NCI-H345 (cell line): Measurements from ENCODE around the gene HOXA5.

Experiments used
- DNase-seq: peaks from one replicate; lab custom pipeline; 2025; lab: John Stamatoyannopoulos, UW

HOXA5 gene

DNA sequence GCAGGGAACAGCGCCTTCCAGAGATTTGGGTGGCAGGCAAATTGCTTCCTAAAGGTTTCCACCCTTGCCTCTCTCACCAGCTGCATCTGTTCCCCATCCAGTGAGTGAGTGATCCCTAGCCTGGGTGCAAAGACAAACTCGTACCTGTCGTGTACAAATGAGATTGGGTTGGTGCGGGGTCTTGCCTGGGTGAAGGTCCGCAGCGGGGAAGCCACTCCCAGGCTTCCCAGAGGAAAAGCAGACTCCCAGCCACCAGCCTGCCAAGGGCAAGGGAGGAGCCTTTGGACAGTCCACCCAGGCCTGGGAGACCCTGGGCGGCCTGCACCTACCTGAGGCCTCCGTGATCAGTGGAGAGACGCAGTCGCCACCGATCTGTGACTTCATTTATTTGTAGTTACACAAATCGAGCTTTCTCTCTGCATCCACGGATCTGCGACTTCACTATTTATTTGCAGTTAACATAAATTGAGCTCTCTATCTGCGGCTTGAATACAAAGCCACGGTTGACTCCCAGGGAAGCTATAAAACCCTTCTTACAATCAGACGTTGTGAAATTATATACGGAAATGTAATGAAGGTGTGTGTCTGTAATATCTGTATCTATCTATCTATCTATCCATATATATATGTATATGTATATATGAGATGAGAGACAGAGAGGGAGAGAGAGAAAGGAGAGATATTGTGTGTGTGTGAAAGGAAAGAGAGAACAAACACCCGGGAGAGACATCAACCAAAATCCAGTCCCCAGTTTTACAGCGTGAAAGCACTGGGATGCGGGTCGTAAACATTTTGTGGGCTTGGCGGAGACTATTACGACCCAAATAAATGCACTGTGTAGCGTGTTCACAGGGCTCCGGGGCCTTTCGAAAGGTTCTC is 16.0 kb upstream of the HOXA5 start:
- DNase-seq: no peak

DNA sequence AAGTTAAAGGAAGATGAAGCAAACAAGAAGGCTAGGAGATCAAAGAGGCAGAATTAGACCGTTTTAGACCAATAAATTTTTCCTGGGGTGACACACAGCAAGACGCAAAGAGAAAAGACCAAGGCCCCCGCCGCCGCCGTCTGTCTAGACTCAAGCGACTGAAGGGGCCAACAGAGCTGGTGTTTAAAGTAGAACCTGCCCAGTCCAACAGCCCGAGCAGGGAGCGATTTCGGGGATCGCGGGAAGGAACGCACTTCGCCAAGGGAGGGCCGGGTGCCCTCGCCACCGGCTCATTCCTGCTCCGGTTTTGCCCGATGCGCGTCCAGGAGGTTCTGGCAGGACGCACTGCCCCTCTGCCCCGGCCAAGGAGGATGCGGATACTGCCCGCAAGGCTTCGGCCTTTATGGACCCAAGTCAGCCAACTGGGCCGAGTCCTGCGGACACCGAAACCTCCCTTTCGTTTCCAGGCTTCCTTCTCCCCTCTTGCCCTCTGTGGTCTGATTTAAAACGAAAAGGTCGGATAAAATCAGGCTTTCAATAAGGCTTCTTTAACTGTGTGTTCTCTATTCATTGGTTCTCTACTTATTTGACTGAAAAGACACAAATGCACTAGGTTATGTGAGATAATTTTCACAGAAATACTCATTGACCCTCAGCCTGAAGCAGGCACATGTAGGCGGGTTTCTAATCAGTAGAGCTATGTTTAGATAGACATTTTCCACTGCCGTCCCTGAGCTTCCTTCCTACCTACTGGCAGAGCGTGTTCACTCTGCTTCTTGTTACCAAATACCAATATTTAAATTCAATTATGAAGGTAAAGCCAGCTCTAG is 15.2 kb upstream of the HOXA5 start:
- no peak for DNase-seq

DNA sequence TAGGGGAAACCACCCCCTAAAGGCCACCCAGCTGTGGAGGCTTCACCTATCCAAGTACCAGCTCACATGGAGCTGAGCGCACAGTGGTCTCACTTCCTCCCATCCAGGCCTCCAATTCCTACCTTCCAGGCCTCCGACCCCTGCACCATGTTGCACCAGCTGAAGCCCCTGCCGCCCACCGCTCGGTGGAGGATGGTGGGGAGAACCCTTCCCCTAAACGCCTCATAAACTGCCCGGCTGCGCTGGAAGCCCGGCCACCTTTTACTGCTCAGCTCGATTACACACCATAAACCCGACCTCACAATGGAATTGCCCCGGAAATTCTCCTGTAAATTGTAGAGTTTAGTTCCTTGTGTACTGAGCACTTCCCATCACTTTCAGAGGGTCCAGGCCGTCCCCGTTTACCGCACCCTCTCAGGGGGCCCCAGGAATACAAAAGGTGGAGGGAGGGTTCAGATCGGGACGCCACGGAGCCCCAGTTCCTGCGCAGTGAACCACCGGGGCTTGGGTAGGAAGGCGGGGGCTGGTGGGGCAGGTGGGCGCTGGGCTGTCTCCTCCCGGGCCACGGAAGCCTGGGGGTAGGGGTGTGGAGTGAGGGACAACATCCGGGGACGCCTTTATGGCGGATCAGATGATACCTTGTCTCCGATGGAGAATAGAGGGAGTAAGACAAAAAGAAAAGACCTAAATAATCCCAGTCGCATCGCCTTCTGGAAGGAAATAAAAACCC is 14.4 kb upstream of the HOXA5 start:
- DNase-seq: no peak

DNA sequence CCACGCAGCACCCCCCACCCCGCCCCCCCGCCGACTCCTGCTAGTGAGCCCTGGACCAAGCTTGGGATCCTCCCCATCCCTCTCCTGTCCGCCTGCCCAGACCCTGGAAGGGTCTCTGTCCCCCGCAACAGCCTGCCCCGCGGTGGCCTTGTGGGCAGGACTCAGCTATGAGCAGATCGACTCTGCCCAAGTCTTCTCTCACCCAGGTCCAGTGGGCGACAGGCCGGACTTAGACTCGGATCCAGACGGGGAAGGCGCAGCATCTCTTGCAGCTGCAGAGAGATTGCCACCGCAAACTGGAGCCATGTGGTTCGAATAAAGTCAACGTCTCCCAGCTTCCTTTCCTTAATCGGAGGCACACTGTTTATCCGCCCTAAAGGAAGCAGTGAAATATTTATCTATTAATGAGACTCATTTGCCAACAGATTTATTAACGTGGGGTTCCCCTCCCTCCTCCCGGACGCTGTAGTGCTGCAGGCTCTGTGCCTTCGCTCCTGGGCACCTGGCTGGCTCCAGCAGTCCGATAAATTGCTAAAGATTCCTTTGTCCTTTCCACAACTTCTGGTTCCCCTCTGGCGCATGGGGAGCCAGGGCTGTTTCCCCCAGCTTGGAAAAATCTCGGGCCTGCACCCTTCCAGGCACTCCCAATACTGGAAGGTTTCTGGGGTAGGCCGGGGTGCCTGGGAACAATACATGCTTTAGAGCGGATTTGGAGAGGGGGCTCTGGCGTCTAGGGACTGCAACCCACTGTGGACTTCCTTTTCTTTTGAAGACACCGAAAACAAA is 13.6 kb upstream of the HOXA5 start:
- no peak for DNase-seq

DNA sequence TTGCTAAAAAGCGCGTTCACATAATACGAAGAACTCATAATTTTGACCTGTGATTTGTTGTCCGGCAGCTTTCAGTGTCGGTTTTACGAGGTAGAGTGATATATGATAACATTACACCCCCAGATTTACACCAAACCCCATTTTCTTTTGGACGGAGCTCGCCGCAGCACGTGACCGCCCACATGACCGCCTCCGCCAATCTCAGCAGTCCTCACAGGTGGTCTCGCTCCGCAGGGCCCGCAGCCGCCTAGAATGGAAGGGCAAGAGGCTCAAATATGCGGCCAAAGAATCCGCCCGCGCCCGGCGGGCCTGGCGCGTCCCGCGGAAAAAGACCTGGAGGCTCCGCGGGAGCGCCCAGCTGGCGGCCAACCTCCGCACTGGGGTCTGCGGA is 13.0 kb upstream of the HOXA5 start, which contains the start of gene HOXA7:
HOXA7 (minus strand) TSS at position 168 of the 391 bp plus-strand sequence; CDS start at position 38, 130 bp downstream.
- DNase-seq: no peak

DNA sequence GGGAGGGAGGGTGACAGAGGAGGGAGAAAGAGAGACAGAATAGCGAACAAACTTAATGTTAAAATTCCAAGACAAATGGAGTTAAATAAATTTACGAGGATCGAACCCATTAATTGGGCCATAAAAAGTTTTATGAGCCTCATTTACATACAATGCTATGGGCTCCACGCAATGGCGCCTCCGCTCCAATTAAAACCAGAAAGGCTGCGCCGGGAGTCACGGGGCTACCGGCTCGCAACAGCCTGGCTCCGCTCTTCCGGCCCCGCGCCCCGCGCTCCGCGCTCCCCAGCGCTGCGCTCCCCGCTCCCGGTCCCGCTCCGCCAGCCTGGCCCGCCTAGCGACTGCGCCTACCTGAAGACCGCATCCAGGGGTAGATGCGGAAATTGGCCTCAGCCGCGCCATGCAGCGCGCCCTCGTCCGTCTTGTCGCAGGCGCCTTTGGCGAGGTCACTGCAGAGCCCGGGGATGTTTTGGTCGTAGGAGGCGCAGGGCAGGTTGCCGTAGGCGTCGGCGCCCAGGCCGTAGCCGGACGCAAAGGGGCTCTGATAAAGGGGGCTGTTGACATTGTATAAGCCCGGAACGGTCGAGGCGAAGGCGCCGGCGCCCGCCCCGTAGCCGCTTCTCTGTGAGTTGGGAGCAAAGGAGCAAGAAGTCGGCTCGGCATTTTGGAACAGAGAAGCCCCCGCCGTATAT is 12.5 kb upstream of the HOXA5 start:
- no peak for DNase-seq

DNA sequence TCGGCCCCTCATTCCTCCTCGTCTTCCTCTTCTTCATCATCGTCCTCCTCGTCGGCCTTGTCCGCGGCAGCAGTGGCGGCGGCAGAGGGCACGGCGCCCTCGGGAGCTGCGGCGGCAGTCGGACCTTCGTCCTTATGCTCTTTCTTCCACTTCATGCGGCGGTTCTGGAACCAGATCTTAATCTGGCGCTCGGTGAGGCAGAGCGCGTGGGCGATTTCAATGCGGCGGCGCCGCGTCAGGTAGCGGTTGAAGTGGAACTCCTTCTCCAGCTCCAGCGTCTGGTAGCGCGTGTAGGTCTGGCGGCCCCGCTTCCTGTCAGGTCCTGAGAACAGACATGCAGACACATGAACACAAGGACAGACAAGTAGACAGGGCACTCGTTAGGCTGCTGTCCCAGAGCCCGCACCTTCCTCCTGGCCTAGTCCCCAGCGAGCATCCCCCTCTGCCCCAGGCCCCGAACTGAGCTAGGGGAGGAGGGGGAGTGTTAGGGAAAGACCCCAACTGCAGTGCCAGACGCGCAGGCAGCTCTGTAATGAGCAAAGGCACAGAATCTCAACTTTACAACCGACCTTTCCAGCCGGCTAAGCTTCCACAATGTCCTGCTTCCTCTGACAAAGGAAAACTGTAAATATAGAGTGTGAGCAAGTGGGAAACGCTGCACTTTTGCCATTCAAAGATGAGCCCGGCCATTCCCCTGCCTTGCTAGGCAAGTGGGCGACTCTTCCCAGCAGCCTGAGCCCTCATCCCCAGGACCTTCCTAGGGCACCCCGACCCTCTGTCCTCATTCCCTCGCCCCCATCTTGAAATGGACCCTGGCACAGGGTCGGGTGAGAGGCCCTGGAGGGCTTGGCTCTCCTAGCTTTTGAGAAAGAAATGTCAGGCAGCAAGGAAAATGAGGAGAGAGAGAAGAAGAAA is 11.7 kb upstream of the HOXA5 start:
- DNase-seq: no peak

DNA sequence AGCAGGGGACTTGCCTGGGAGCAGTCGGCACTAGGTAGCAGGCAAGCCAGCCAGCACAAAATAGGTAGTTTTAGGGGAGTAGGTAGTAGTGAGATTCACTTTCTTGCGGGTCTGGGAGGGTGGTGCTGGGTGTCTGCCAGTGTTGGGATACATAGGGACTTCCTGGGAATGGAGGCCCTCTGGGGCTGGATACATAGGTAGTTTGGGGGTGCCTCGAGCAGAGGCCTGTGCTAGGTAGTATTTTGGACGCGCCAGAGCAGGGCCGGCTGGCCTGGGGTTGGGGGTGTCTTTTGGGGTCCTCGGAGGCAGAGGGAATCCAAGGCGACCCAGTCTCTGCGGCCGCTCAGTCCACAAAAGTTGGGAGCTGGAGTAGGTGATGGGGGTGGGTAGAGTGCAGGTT is 10.9 kb upstream of the HOXA5 start:
- no peak for DNase-seq

DNA sequence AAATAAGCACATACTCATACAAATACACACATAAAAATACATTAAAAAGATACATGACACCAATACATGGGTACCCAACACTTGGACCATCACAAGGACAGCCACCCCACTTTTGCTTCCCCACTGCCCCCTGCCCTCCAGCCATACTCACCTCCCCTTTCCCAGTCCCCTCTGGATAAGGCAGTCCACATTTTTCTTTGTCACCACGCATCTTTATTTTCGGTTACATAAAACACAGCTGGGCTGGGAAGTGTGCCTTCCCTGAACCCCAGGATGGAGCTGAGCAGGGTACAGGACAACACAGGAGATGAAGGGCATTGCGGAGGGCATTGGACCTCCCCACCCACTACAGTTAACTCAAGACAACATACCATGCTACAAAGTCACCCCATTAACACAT is 10.0 kb upstream of the HOXA5 start:
- no peak for DNase-seq

DNA sequence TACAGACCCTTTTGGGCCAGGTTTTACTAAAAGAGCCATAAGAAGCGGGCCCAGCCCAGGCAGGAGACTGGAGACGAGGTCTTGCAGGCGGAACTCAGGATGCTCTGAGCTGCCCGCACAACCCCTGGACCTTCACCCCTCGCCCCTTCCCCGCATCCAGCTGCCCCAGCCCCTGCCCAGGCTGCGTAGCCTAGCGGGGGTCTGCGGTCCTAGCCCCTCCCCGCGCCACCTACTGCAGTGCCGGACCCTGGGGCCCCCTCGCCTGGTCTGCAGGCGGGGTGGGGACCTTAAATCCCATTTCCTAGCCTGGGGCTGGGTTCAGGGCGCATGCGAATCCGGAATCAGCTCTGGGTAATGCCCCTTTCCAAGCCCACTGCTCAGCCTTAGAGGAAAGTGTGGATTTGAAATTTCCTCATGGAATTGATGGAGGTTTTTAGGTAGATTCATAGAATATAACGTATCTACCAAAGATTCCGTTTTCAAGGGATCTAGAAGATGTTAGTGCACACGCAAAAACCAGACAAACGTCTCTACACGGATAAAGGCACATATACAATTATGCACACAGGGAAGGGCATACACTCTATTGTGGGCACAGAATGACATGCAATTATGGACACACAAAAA is 9.4 kb upstream of the HOXA5 start:
- no peak for DNase-seq

DNA sequence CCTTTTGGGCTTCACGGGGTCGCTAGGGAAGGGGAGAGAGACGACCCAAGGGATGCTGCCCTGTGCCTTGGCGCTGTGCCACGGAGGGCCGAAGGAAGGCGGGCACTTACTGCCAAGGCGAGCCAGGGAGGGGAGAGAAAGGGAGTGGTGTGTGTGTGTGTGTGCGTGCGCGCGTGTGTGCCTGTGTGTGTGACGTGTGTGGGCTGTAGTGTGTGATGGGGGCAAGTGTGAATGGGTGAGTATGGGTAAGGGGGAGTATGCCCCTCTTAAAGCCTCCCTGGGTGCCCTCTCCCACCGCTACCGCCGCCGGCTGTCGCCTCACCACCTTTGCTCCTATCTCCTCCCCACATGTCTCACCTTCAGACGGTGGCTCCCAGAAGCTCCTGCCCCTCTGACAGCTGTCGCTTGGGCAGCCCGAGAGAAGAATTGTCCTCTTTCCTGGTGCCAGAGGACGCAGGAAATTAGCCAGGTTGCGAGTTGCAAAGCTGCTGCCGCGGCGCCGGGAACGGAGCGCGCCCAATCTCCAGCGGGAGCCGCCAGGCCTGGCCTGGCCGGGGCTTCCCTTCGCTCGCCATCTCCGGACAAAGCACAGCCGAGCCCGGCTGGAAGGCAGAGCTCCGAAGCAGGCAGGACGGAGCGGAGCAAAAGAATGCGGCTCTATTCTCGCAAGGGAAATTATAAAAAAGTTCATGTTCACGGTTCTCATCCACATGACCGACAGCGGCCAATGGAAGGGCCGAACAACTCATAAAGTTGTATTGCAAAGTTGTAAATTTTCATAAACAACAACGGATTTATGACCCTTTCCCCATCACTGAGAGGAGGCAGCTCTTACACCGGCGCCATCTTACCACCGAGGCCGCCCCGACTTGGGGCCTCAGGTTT is 8.7 kb upstream of the HOXA5 start, which contains the start of gene HOXA3:
HOXA3 (minus strand) TSS at position 653 of the 885 bp plus-strand sequence. CDS start 41,943 bp downstream, outside the sequence.
- no peak for DNase-seq

DNA sequence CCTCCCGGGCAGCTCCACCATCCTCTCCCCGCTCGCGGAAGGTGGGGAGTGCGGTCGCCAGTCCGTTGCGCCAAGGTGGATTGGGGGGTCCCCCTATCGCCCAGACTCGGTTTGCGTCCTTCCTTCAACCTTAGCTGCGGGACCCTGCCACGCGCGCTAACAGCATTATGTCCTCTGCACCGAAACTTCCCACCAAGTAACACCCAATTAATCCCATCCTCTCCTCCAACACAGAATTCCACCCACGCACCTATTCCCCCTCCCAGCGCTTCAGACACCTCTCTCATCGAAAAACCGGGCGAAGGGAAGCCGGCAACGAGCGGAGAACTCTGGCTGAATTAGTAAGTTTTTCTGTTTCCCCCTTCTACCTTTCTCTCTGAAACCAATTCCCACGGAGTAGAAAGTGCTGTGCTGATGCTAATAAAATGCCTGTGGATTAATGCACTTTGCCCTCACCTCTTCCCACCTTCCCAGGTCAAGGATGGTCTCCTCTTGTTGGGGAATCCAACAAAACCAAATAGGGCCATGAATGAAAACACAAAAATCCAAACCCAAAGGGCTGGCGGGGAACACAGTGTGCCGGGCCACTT is 8.0 kb upstream of the HOXA5 start:
- peak; percentile 42 for DNase-seq

DNA sequence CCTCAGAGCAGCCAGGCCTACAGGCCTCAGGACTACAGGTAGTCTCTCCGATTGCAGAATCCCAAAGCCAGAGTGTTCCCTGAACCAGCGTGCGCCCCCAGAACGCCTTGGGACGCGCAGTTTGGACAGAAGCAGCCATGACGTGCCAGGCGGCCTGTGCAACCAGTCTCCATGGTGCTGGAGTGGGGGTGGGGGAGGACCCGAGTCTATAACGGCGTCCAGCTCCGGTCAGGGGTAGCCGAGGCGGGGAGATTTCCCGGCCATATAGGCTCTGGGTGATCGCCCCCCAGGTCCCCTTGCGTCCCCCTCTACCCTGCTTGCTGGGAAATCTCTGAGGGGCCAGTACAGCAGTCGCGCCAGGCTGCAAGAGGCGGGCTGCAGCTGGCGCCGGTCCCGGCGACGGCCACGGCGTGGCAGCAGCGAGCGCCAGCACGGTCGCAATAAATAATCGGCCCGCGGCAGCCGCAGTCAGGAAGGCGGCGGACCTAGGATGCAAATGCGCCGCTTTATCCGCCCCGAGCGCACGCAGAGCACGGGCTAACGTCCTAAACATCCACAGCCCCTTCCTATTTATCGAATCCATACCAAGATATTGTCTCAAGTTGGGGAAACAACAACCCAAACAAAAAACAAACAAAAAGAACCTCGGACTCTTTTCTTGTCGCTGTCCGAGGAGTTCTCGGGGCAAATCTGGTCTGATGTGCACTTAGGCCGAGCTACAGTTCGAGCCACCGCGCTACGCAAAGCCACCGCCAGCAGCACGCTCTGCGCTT is 7.3 kb upstream of the HOXA5 start:
- DNase-seq: peak; percentile 85

DNA sequence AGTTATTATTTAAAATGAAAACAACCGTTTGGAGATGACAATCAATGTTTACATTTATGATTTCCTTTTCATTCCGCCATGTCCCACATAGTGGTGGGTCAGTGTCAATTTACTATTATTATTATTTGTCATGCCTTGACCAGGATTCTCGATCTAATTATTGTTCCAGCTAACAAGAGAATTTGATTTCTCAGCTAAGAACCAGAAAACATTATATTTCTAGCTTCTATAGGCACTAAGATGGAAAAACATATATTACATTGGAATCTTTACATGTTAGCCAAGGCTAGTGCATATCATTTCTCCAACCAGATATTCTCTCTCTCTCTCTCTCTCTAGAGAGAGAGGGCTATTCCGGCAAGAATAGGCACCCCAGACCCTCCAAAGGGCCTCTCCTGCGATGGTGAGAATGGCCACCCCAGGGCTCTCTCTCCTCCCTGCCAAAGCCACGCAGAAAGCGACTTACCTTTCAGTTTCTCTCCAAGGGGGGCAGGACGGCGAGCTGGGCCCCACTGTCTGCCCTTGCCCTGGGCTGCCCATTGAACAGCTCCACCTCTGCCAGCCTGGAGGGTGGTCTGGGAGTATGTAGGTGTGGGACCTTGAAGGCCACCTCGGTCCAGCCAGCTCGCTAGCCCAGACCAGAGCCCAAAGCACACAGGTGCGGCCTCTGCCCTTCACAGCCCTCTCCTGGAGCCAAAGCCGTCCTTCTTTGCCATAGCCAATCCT is 6.5 kb upstream of the HOXA5 start:
- peak; percentile 52 for DNase-seq

DNA sequence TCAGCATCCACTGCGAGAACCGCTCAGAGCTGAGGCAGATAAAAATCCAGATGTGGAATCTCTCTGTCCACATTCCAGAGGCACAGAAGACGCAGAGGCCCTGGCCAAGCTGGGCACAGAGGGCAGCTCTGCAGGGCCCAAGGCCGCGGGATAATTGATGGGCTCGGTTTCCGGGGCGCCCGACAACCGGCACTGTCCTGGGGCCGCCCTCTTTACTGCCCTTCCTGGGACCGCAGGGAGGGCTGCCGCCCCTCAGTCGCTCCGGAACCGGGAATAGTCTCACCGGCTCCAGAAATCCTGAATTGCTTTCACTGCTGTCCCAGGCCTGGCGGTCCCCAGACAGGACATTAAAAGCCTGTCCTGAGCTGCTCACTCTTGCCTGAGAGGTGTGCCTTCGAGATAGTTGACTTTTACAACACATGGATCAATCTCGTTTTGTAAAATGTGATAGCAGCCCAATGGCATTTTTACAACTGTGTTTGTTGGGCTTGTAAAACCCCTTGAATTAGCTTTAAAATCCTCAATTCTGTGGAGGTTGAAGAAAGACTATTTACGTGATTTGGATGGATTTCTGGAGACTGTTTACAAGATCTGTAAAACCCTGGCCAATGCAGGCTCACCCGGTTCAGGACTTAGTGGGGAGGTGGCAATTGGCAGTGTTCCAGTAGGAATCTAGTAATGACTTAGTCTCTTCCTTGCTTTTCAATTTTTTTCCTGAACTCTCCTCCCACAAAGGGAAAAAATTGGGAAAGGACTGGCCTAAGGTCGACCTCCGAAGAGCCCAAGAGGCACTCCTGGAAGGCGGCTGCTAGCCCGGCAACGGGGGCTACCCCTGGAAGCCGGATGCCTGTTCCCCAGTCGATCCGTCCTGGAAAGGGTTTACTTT is 5.5 kb upstream of the HOXA5 start:
- DNase-seq: peak; percentile 15
